Bronchial epithelial cell (primary cell): ENCODE results near the gene CLEC4D. TPM values are rescaled to one million over a fixed set of nuclear protein-coding genes. Genes with fewer than 3 reads are reported as not detected.
"Not testable (repeated sequence)": the region's sequence is repeated elsewhere in the genome, so short reads cannot be mapped to it uniquely, and the experiment has no call there.

Experiments used
- DNase-seq: peaks from one replicate; pipeline ENCODE4 v3.0.0-alpha.2; 2010; ENCODE audit warnings: low read depth
- FAIRE-seq: peaks from 2 replicates; lab custom pipeline; 2011; peaks lifted over from hg19 to GRCh38; lab: Jason Lieb, UNC
- H3K27me3 ChIP-seq: 2 replicates; pipeline ENCODE4 v1.5.1; 2011; ENCODE audit warnings: low read length; ENCODE audit not compliant: control insufficient read depth, insufficient read depth
- H3K36me3 ChIP-seq: 2 replicates; pipeline ENCODE4 v1.5.1; 2011; ENCODE audit warnings: low read length; ENCODE audit not compliant: control insufficient read depth, insufficient read depth
- H3K4me3 ChIP-seq: 2 replicates; pipeline ENCODE4 v1.5.1; 2011; ENCODE audit warnings: mild to moderate bottlenecking, low read depth, low read length, control low read depth
- total RNA-seq: library from RNA; depleted of rRNA; stranded (reverse); fragments of >200 nt; gene quantifications from 2 replicates; pipeline ENCODE4 v1.2.1, GENCODE V29; 2014
- TF ChIP-seq, protein P1 (sequence below): IDR thresholded peaks from 2 replicates; pipeline ENCODE4 v1.5.1; 2011; ENCODE audit warnings: mild to moderate bottlenecking, moderate library complexity, low read length, control low read depth, inconsistent platforms; ENCODE audit not compliant: insufficient read depth, severe bottlenecking

The CLEC4D gene
- total RNA-seq, 1 donor from 2014 or later: not detected

- FAIRE-seq (no peak), DNase-seq (no peak)
- TF ChIP-seq, protein P1, sequence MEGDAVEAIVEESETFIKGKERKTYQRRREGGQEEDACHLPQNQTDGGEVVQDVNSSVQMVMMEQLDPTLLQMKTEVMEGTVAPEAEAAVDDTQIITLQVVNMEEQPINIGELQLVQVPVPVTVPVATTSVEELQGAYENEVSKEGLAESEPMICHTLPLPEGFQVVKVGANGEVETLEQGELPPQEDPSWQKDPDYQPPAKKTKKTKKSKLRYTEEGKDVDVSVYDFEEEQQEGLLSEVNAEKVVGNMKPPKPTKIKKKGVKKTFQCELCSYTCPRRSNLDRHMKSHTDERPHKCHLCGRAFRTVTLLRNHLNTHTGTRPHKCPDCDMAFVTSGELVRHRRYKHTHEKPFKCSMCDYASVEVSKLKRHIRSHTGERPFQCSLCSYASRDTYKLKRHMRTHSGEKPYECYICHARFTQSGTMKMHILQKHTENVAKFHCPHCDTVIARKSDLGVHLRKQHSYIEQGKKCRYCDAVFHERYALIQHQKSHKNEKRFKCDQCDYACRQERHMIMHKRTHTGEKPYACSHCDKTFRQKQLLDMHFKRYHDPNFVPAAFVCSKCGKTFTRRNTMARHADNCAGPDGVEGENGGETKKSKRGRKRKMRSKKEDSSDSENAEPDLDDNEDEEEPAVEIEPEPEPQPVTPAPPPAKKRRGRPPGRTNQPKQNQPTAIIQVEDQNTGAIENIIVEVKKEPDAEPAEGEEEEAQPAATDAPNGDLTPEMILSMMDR: no peak
- Histone ChIP-seq H3K27me3 (no peaks in the 10 kb centered on the region), H3K36me3 (no peaks in the 10 kb centered on the region), H3K4me3 (no peak overlapping the region)
Measured at GRCh38 chr12:8482571-8483061, 30.7 kb upstream of the CLEC4D start.

GRCh38 chr12:8483079-8483478 is 30.2 kb upstream of the CLEC4D start:
- no peak overlapping the region for H3K4me3 ChIP-seq
- H3K27me3 ChIP-seq: no peaks in the 10 kb centered on the region
- FAIRE-seq (no peak), DNase-seq (no peak)
- TF ChIP-seq, protein P1: no peak
- H3K36me3 ChIP-seq: no peaks in the 10 kb centered on the region

DNA sequence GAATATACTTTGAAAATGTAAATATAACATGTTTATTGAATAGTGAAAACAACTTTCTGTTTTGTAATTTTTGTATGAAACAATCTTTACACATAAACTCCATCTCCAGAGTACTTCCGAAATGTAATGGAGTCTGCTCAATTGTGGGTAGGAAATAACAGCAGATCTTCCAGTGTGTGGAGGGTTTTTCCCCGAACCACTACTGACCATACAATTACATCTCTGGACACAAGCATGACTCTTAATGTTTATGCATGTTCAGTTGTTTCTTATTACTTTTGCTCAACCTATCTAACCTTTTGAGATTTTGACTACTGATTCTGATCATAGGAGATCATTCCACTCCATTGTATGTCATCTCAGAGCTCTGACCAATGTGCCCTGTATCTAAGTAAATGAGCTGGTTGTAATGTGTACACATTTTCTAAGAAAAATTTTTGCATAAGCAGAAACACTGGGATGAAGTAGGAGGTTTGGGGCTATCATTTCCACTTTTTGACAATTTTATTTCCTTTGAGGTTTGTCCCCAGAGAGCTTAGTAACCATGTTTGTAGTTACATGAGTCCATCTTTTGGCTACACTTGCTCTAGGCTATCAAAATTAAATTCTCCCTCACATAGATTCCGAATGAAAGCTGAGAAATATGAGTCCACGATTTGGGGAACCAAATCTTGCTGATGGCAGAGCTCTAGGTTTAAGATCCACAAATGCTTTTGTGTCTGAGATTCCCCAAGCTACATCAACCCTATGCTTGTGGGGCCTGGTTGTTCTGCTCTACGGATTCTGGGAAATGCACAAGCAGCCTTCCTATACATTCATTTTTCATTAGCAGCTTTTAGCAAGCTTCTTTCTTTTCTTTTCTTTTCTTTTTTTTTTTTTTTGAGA is 21.4 kb upstream of the CLEC4D start:
- no peaks in the 10 kb centered on the region for H3K36me3 ChIP-seq
- H3K27me3 ChIP-seq: no peaks in the 10 kb centered on the region
- FAIRE-seq (no peak), DNase-seq (no peak)
- TF ChIP-seq, protein P1: no peak
- H3K4me3 ChIP-seq: no peak overlapping the region

DNA sequence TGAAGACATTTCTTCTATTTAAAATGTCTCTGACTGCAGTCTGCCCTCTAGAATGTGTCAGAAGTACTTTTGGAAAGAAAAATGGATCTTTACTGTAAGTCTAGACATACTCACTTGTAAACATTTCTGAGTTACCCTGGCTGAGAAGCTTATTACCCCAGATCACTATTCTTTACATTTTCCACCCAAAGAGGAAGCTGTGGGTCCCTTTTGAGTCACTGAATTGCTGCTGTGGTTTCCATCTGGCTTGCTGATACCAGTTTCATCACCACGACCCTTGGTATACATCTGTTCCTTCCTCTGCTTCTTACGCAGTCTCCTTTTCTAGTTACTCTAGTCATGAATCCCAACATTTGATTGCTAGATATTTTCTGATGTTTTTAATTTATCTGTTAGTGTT is 20.2 kb upstream of the CLEC4D start:
- DNase-seq: no peak
- no peak for FAIRE-seq

GRCh38 chr12:8495671-8496070 is 17.6 kb upstream of the CLEC4D start:
- H3K27me3 ChIP-seq, DNase-seq, FAIRE-seq, H3K36me3 ChIP-seq, H3K4me3 ChIP-seq: not testable (repeated sequence)

More for the DNA sequence above, 20.2 kb upstream of the CLEC4D start:
- Histone ChIP-seq H3K4me3 (no peak overlapping the region), H3K27me3 (no peaks in the 10 kb centered on the region), H3K36me3 (no peaks in the 10 kb centered on the region)
- TF ChIP-seq, protein P1: no peak

- H3K27me3 ChIP-seq, FAIRE-seq: not testable (repeated sequence)
Measured at GRCh38 chr12:8496074-8496473, 17.2 kb upstream of the CLEC4D start.

More at GRCh38 chr12:8496074-8496473, 17.2 kb upstream of the CLEC4D start:
- DNase-seq, H3K4me3 ChIP-seq, H3K36me3 ChIP-seq: not testable (repeated sequence)
